WTC11 (cell line): ENCODE data around the gene ZBTB25. TPM values are rescaled to one million over a fixed set of nuclear protein-coding genes. Genes with fewer than 3 reads are reported as not detected.

Experiments
- ATAC-seq: fragments of 200-7000 bp; cut with Tn5 transposase; 2 replicates; pipeline ENCODE4 v1.10.0; 2021; ENCODE audit warnings: mild to moderate bottlenecking, moderate library complexity
- CTCF ChIA-PET: fragments of 300-600 bp; sonication (Branson Sonifier 250); formaldehyde crosslinking; loops from one replicate; lab custom pipeline; 2021; ENCODE audit warnings: antibody characterized with exemption; lab: Charles Lee
- POLR2A ChIA-PET: fragments of 350-600 bp; sonication (Branson Sonifier 250); formaldehyde crosslinking; loops from one replicate; lab custom pipeline; 2021; ENCODE audit warnings: antibody characterized with exemption; lab: Charles Lee
- DNase-seq: peaks from one replicate; pipeline ENCODE4 v3.0.0; 2021; ENCODE audit warnings: low spot score
- H3K27ac Mint-ChIP-seq: 2 replicates; pipeline ENCODE4 v1.8.0; 2021; ENCODE audit warnings: mixed read lengths
- H3K27me3 Mint-ChIP-seq: 2 replicates; pipeline ENCODE4 v1.8.0; 2021; ENCODE audit warnings: low read depth, mild to moderate bottlenecking, moderate library complexity, mixed read lengths
- H3K36me3 Mint-ChIP-seq: 2 replicates; pipeline ENCODE4 v1.8.0; 2021; ENCODE audit warnings: mixed read lengths
- H3K4me1 Mint-ChIP-seq: 2 replicates; pipeline ENCODE4 v1.8.0; 2022; ENCODE audit warnings: mixed read lengths
- H3K4me3 Mint-ChIP-seq: 2 replicates; pipeline ENCODE4 v1.8.0; 2021; ENCODE audit warnings: mild to moderate bottlenecking, moderate library complexity, mixed read lengths
- H3K9me3 Mint-ChIP-seq: 2 replicates; pipeline ENCODE4 v1.8.0; 2021; ENCODE audit warnings: mixed read lengths
- ATF2 ChIP-seq: sonication (generic); formaldehyde crosslinking; IDR thresholded peaks from 2 replicates; pipeline ENCODE4 v1.8.1; 2022; ENCODE audit warnings: low read depth, missing genetic modification reagents, borderline replicate concordance
- ATF6 ChIP-seq: sonication (generic); formaldehyde crosslinking; IDR thresholded peaks from 2 replicates; pipeline ENCODE4 v1.8.1; 2023; ENCODE audit warnings: mild to moderate bottlenecking, missing genetic modification reagents
- ELF4 ChIP-seq: sonication (generic); formaldehyde crosslinking; IDR thresholded peaks from 2 replicates; pipeline ENCODE4 v1.8.1; 2022; ENCODE audit warnings: low read depth, mild to moderate bottlenecking, moderate library complexity, missing genetic modification reagents
- FOXP4 ChIP-seq: sonication (generic); formaldehyde crosslinking; IDR thresholded peaks from 2 replicates; pipeline ENCODE4 v1.8.0; 2022; ENCODE audit warnings: mild to moderate bottlenecking, missing genetic modification reagents
- GABPB1 ChIP-seq: sonication (generic); formaldehyde crosslinking; IDR thresholded peaks from 2 replicates; pipeline ENCODE4 v1.8.1; 2023; ENCODE audit warnings: mild to moderate bottlenecking, missing genetic modification reagents
- HMGA2 ChIP-seq: fragments of 250-450 bp; sonication (Bioruptor Pico); IDR thresholded peaks from 2 replicates; pipeline ENCODE4 v1.4.0; 2021; ENCODE audit warnings: mild to moderate bottlenecking, moderate library complexity
- HMGXB4 ChIP-seq: sonication (generic); formaldehyde crosslinking; IDR thresholded peaks from 2 replicates; pipeline ENCODE4 v1.8.1; 2023; ENCODE audit warnings: mild to moderate bottlenecking, moderate library complexity, missing genetic modification reagents
- MLX ChIP-seq: sonication (generic); formaldehyde crosslinking; IDR thresholded peaks from 2 replicates; pipeline ENCODE4 v1.8.1; 2023; ENCODE audit warnings: mild to moderate bottlenecking, missing genetic modification reagents, moderate library complexity
- OVOL2 ChIP-seq: fragments of 250-450 bp; sonication (Bioruptor Pico); IDR thresholded peaks from 2 replicates; pipeline ENCODE4 v1.9.0; 2021; ENCODE audit warnings: mild to moderate bottlenecking, borderline replicate concordance
- PREB ChIP-seq: sonication (generic); formaldehyde crosslinking; IDR thresholded peaks from 2 replicates; pipeline ENCODE4 v1.8.1; 2022; ENCODE audit warnings: mild to moderate bottlenecking, missing genetic modification reagents, moderate library complexity, borderline replicate concordance
- PRRX2 ChIP-seq: fragments of 250-450 bp; sonication (Bioruptor Pico); IDR thresholded peaks from 2 replicates; pipeline ENCODE4 v1.8.0; 2021; ENCODE audit warnings: mild to moderate bottlenecking
- RELA ChIP-seq: sonication (generic); formaldehyde crosslinking; IDR thresholded peaks from 2 replicates; pipeline ENCODE4 v1.8.1; 2022; ENCODE audit warnings: missing genetic modification reagents, mild to moderate bottlenecking, borderline replicate concordance
- SMAD4 ChIP-seq: sonication (generic); formaldehyde crosslinking; IDR thresholded peaks from 2 replicates; pipeline ENCODE4 v1.8.0; 2022; ENCODE audit warnings: mild to moderate bottlenecking, missing genetic modification reagents
- ZBTB43 ChIP-seq: sonication (generic); formaldehyde crosslinking; IDR thresholded peaks from 2 replicates; pipeline ENCODE4 v1.8.1; 2023; ENCODE audit warnings: mild to moderate bottlenecking, missing genetic modification reagents
- ZNF396 ChIP-seq: fragments of 250-450 bp; sonication (Bioruptor Pico); IDR thresholded peaks from 2 replicates; pipeline ENCODE4 v1.8.0; 2021; ENCODE audit warnings: mild to moderate bottlenecking, moderate library complexity, borderline replicate concordance
- ZNF423 ChIP-seq: fragments of 250-450 bp; sonication (Bioruptor Pico); IDR thresholded peaks from 2 replicates; pipeline ENCODE4 v2.1.2; 2022; ENCODE audit warnings: mild to moderate bottlenecking, moderate library complexity
- ZNF425 ChIP-seq: fragments of 250-450 bp; sonication (Bioruptor Pico); conservative IDR thresholded peaks from 2 replicates; pipeline ENCODE4 v1.9.0; 2021; ENCODE audit warnings: mild to moderate bottlenecking
- ZNF512 ChIP-seq: sonication (generic); formaldehyde crosslinking; IDR thresholded peaks from 2 replicates; pipeline ENCODE4 v1.8.1; 2022; ENCODE audit warnings: missing genetic modification reagents, borderline replicate concordance
- total RNA-seq: library from RNA; stranded (reverse); gene quantifications from 3 replicates; pipeline ENCODE4 v1.2.3, GENCODE V29; 2021

ZBTB25 gene
- total RNA-seq, 1 experiment from 2014 or later: 11.9 TPM

GRCh38 chr14:64495252-64495651 lies 8.4 kb downstream of the ZBTB25 start (continued):
- TF ChIP-seq ZNF512 (CRISPR knock-in tag): no peak
- no peak for TF ChIP-seq GABPB1 (CRISPR knock-in tag)
- no peak for TF ChIP-seq HMGXB4 (CRISPR knock-in tag)

- DNase-seq (no peak), ATAC-seq (no peak)
- no peaks in the 10 kb centered on the region for H3K9me3 Mint-ChIP-seq
- peaks cover 18% of the 10 kb centered on the region for H3K36me3 Mint-ChIP-seq
- ChIA-PET POLR2A (interaction anchor here (0.8 kb wide), 1 partner anchor 272 kb away, joined by 3 read pairs; no protein-coding TSS in a partner anchor), CTCF (interaction anchor here (0.5 to 1.1 kb wide), 2 partner anchors 17 to 127 kb away, joined by 3 to 6 read pairs; no protein-coding TSS in a partner anchor)
- peak overlapping the region; percentile 2 for H3K27ac Mint-ChIP-seq
- H3K4me3 Mint-ChIP-seq: no peak overlapping the region
- no peaks in the 10 kb centered on the region for H3K27me3 Mint-ChIP-seq
- TF ChIP-seq HMGA2 (CRISPR knock-in tag) (no peak), ATF6 (CRISPR knock-in tag) (no peak), MLX (CRISPR knock-in tag) (no peak), ZBTB43 (CRISPR knock-in tag) (no peak), ZNF423 (CRISPR knock-in tag) (no peak), ELF4 (CRISPR knock-in tag) (no peak), SMAD4 (CRISPR knock-in tag) (no peak), OVOL2 (no peak), RELA (CRISPR knock-in tag) (no peak), ATF2 (CRISPR knock-in tag) (no peak), ZNF425 (CRISPR knock-in tag) (no peak), PRRX2 (CRISPR knock-in tag) (no peak), PREB (no peak), FOXP4 (CRISPR knock-in tag) (no peak), ZNF396 (CRISPR knock-in tag) (no peak)
- H3K4me1 Mint-ChIP-seq: no peaks in the 10 kb centered on the region
Observed at GRCh38 chr14:64493455-64493854, 10.2 kb downstream of the ZBTB25 start.
